ENCODE data around the gene DSN1.
"Not testable (repeated sequence)": the region's sequence is repeated elsewhere in the genome, so short reads cannot be mapped to it uniquely, and the experiment has no call there.

Gene DSN1

GRCh38 chr20:36773597-36774390, at the start of gene DSN1:
DSN1 (minus strand) TSS chr20:36773763; CDS start chr20:36771458, 2,305 bp downstream.
- peak; percentile 84 to 85 for ATAC-seq

GRCh38 chr20:36823121-36823520, 49.6 kb upstream of the DSN1 start:
- ATAC-seq: no peak

- ATAC-seq: no peak
Measured at GRCh38 chr20:36821964-36822437, 48.4 kb upstream of the DSN1 start.

- ATAC-seq: no peak
Measured at GRCh38 chr20:36820928-36821327, 47.4 kb upstream of the DSN1 start.

- ATAC-seq: no peak
Measured at GRCh38 chr20:36820073-36820472, 46.5 kb upstream of the DSN1 start.

GRCh38 chr20:36819659-36820058, 46.1 kb upstream of the DSN1 start:
- no peak for ATAC-seq

- ATAC-seq: no peak
Measured at GRCh38 chr20:36818861-36819260, 45.3 kb upstream of the DSN1 start.

- ATAC-seq: no peak
Measured at GRCh38 chr20:36818185-36818584, 44.6 kb upstream of the DSN1 start.

GRCh38 chr20:36817496-36817895, 43.9 kb upstream of the DSN1 start:
- no peak for ATAC-seq

- ATAC-seq: no peak
Measured at GRCh38 chr20:36815454-36816091, 42.0 kb upstream of the DSN1 start.

GRCh38 chr20:36812594-36813463, 39.3 kb upstream of the DSN1 start:
- no peak for ATAC-seq

- ATAC-seq: peak in 1 of 2 donors; percentile 44
Measured at GRCh38 chr20:36808317-36809257, 35.0 kb upstream of the DSN1 start.

- ATAC-seq: no peak
Measured at GRCh38 chr20:36806049-36806448, 32.5 kb upstream of the DSN1 start.

- no peak for ATAC-seq
Measured at GRCh38 chr20:36805396-36805795, 31.8 kb upstream of the DSN1 start.

- no peak for ATAC-seq
Measured at GRCh38 chr20:36804425-36804824, 30.9 kb upstream of the DSN1 start.

GRCh38 chr20:36802326-36803222, 29.0 kb upstream of the DSN1 start:
- ATAC-seq: no peak

GRCh38 chr20:36800410-36800809, 26.8 kb upstream of the DSN1 start:
- no peak for ATAC-seq

- not testable (repeated sequence) for ATAC-seq
Measured at GRCh38 chr20:36799313-36799712, 25.8 kb upstream of the DSN1 start.

- no peak for ATAC-seq
Measured at GRCh38 chr20:36796875-36797274, 23.3 kb upstream of the DSN1 start.

GRCh38 chr20:36796117-36796516, 22.6 kb upstream of the DSN1 start:
- ATAC-seq: no peak

- ATAC-seq: no peak
Measured at GRCh38 chr20:36795691-36796090, 22.1 kb upstream of the DSN1 start.

Measured in activated CD4-positive, CD25-positive, alpha-beta regulatory T cell treated with anti-CD3 and anti-CD28 coated beads, Interleukin-2, amount 50 U/mL, for 24 hours (primary cell).